SK-N-MC (cell line): ENCODE measurements around the gene OR10J1.

Experiments used
- DNase-seq: peaks from one replicate; pipeline ENCODE4 v3.0.0-alpha.2; 2011; ENCODE audit warnings: low read depth, low spot score
- H3K27ac ChIP-seq: fragments of 200-600 bp; sonication (generic); 2 replicates; pipeline ENCODE4 v1.5.1; 2016; ENCODE audit warnings: mixed run types
- H3K36me3 ChIP-seq: fragments of 200-600 bp; sonication (generic); 2 replicates; pipeline ENCODE4 v1.6.1; 2017; ENCODE audit warnings: antibody characterized with exemption, low read length, mixed read lengths; ENCODE audit not compliant: insufficient read depth
- H3K4me3 ChIP-seq: fragments of 200-600 bp; sonication (generic); 2 replicates; pipeline ENCODE4 v1.5.1; 2016
- H3K9ac ChIP-seq: fragments of 200-600 bp; sonication (generic); 2 replicates; pipeline ENCODE4 v1.8.0; 2017; ENCODE audit warnings: mixed run types, mixed read lengths; ENCODE audit not compliant: insufficient read length
- H3K9me3 ChIP-seq: fragments of 200-600 bp; sonication (generic); 2 replicates; pipeline ENCODE4 v1.6.1; 2017; ENCODE audit warnings: low read depth, mild to moderate bottlenecking, antibody characterized with exemption, low read length, moderate library complexity, mixed read lengths
- EZH2 ChIP-seq: fragments of 200-600 bp; sonication (generic); IDR thresholded peaks from one replicate; pipeline ENCODE4 v1.6.1; 2017; ENCODE audit warnings: antibody characterized with exemption
- FOXP2 ChIP-seq: optimal IDR thresholded peaks from 2 replicates; pipeline ENCODE3; 2011; ENCODE audit warnings: mild to moderate bottlenecking, moderate library complexity; ENCODE audit not compliant: insufficient read depth; ENCODE audit errors: extremely low read length, control extremely low read depth
- POLR2AphosphoS5 ChIP-seq: IDR thresholded peaks from 2 replicates; pipeline ENCODE4 v1.6.1; 2012; ENCODE audit warnings: mild to moderate bottlenecking, low read depth, low read length, borderline replicate concordance

The OR10J1 gene

GRCh38 chr1:159468321-159468720 lies 28.8 kb downstream of the OR10J1 start:
- Histone ChIP-seq H3K36me3 (no peaks in the 10 kb centered on the region), H3K27ac (no peak overlapping the region), H3K9me3 (no peaks in the 10 kb centered on the region), H3K9ac (no peak overlapping the region), H3K4me3 (no peak overlapping the region)
- TF ChIP-seq POLR2AphosphoS5 = no peak
- no peak for TF ChIP-seq EZH2
- no peak for TF ChIP-seq FOXP2
- no peak for DNase-seq

- H3K9me3 ChIP-seq = no peaks in the 10 kb centered on the region
- H3K27ac ChIP-seq = no peak overlapping the region
Measured at GRCh38 chr1:159469921-159470533, 30.5 kb downstream of the OR10J1 start.

GRCh38 chr1:159473335-159473734 lies 33.8 kb downstream of the OR10J1 start:
- Histone ChIP-seq H3K36me3 (no peaks in the 10 kb centered on the region), H3K27ac (no peak overlapping the region), H3K9me3 (no peaks in the 10 kb centered on the region), H3K4me3 (no peak overlapping the region), H3K9ac (no peak overlapping the region)
- no peak for DNase-seq
- TF ChIP-seq FOXP2 = no peak
- TF ChIP-seq POLR2AphosphoS5 = no peak
- no peak for TF ChIP-seq EZH2

More at GRCh38 chr1:159469921-159470533, 30.5 kb downstream of the OR10J1 start:
- H3K4me3 ChIP-seq = no peak overlapping the region
- DNase-seq = no peak
- no peaks in the 10 kb centered on the region for H3K36me3 ChIP-seq
- H3K9ac ChIP-seq = no peak overlapping the region
- TF ChIP-seq POLR2AphosphoS5 = no peak
- TF ChIP-seq EZH2 = no peak
- no peak for TF ChIP-seq FOXP2

GRCh38 chr1:159474926-159475325 lies 35.4 kb downstream of the OR10J1 start:
- Histone ChIP-seq H3K4me3 (no peak overlapping the region), H3K27ac (no peak overlapping the region), H3K9ac (no peak overlapping the region), H3K36me3 (no peaks in the 10 kb centered on the region), H3K9me3 (no peaks in the 10 kb centered on the region)
- TF ChIP-seq FOXP2 (no peak), POLR2AphosphoS5 (no peak), EZH2 (no peak)
- no peak for DNase-seq

- Histone ChIP-seq H3K9me3 (no peaks in the 10 kb centered on the region), H3K9ac (no peak overlapping the region), H3K4me3 (no peak overlapping the region), H3K36me3 (no peaks in the 10 kb centered on the region), H3K27ac (no peak overlapping the region)
- TF ChIP-seq EZH2 = no peak
- no peak for TF ChIP-seq POLR2AphosphoS5
- DNase-seq = no peak
Measured at GRCh38 chr1:159483501-159483900, 44.0 kb downstream of the OR10J1 start.
